Measurements from ENCODE around the gene POP5. TPM values are rescaled to one million over a fixed set of nuclear protein-coding genes. Genes with fewer than 3 reads are reported as not detected.

Gene POP5
- total and polyA plus RNA-seq, 2 of the 4 experiments (the other 2 are of a cell fraction) = 69.5 to 99.4 TPM

- ATAC-seq (ENCODE audit: low read depth) (no peak), DNase-seq (no peak)
- TF ChIP-seq MAZ (IDR thresholded peaks at IDR 0.05; ENCODE audit: borderline replicate concordance, low read depth, low read length) (no peak), POLR2A (IDR thresholded peaks at IDR 0.05; ENCODE audit: low read depth, low read length) (no peak), NFE2L2 (IDR thresholded peaks at IDR 0.05; ENCODE audit: low read depth, low read length) (no peak), RAD21 (IDR thresholded peaks at IDR 0.05; ENCODE audit: low read length) (no peak), MXI1 (IDR thresholded peaks at IDR 0.05; ENCODE audit: borderline replicate concordance, low read depth, low read length) (no peak), CEBPB (IDR thresholded peaks at IDR 0.05; ENCODE audit: low read depth, low read length) (no peak)
- Histone ChIP-seq H3K9me3 (ENCODE audit: control insufficient read depth, insufficient read depth, low read length) (no peaks in the 10 kb centered on the region), H2BK15ac (ENCODE audit: low read depth, low read length) (no peak overlapping the region), H3K79me1 (ENCODE audit: low read depth in 1 of 2, low read length in 2 of 2) (no peaks in the 10 kb centered on the region), H4K8ac (ENCODE audit: low read depth in 2 of 2, low read length in 2 of 2) (no peak overlapping the region), H2BK20ac (ENCODE audit: low read depth, low read length) (no peak overlapping the region), H3K4me1 (ENCODE audit: control insufficient read depth, insufficient read depth, low read length) (no peaks in the 10 kb centered on the region), H3K4ac (ENCODE audit: low read depth, low read length) (no peak overlapping the region), H3K23ac (ENCODE audit: low read depth, low read length) (no peak overlapping the region), H4K91ac (ENCODE audit: insufficient read depth, low read depth, low read length) (no peak overlapping the region), H3K27me3 (ENCODE audit: control insufficient read depth, insufficient read depth, low read length) (peaks cover 35% of the 10 kb centered on the region), H4K20me1 (ENCODE audit: insufficient read depth, low read length) (no peaks in the 10 kb centered on the region), H3K14ac (replicated peaks; ENCODE audit: low read depth, low read length) (no peak overlapping the region), H3K36me3 (ENCODE audit: control insufficient read depth, insufficient read depth, low read length) (no peaks in the 10 kb centered on the region), H4K5ac (ENCODE audit: low read depth, low read length) (no peak overlapping the region), H3K4me2 (ENCODE audit: low read depth, low read length) (no peak overlapping the region), H3K4me3 (ENCODE audit: insufficient read depth, low read depth, low read length) (no peak overlapping the region), H2BK5ac (ENCODE audit: low read depth, low read length, poor library complexity, severe bottlenecking) (no peak overlapping the region), H3K18ac (ENCODE audit: low read depth, low read length) (no peak overlapping the region), H3K9me1 (ENCODE audit: insufficient read depth, low read length) (no peaks in the 10 kb centered on the region), H2AFZ (replicated peaks; ENCODE audit: low read length, poor library complexity) (peak overlapping the region; percentile 43), H2AK9ac (replicated peaks; ENCODE audit: low read depth, low read length, poor library complexity) (no peak overlapping the region), H3K56ac (ENCODE audit: extremely low read depth, insufficient read depth, low read length) (no peak overlapping the region), H2BK120ac (ENCODE audit: low read depth, low read length) (no peak overlapping the region), H3K9ac (ENCODE audit: low read depth, low read length) (no peak overlapping the region), H3K27ac (ENCODE audit: insufficient read depth, low read length) (no peak overlapping the region), H2AK5ac (ENCODE audit: low read depth, low read length) (no peak overlapping the region)
- ChIA-PET CTCF (no interaction called here), POLR2A (ENCODE audit: unreplicated experiment) (no interaction called here)
- dilution Hi-C loops (cut with HindIII; ENCODE audit: low sequenced_read_pairs, unreplicated experiment) (no loop called here), intact Hi-C loops (cut with micrococcal nuclease) (no loop called here), in situ Hi-C loops (cut with MboI; ENCODE audit: low sequenced_read_pairs) (no loop called here)
- 70% methylated on average over 2 of the region's 26 CpGs; no CpG with 5 or more reads in 1 of the 2 experiments for WGBS, 2 experiments (ENCODE audit: extremely low coverage in 2 of 2, insufficient read length in 1 of 2)
- no TSS peak for BruUV-seq (replicated peaks)
Observed at GRCh38 chr12:120625557-120626419, 44.6 kb upstream of the POP5 start.

Data from IMR-90 (cell line).